ENCODE measurements around the gene DACH1. TPM values are rescaled to one million over a fixed set of nuclear protein-coding genes. Genes with fewer than 3 reads are reported as not detected.

DACH1 gene
- total and polyA plus RNA-seq, 2 donors (not counting 3 experiments of a cell fraction or from before 2014, with no cell fraction given): 8.6 to 28.3 TPM

DNA sequence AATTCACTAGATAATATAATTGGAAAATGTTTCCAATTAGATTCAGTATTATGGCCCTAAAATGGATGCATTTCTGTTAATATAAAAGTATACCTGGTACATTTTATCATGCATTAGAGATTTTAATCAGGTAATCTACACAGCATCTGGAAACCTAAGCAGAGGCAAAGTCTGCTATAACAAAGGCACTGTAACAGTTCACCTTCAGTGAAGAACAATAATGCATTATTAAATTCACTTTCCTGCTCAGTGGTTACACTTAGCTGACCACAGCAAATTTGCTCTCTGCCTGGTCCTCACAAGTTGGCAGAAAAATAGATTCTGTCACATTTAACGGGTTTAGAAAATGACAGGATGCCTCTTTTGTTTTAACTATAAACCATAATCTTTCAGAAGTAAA lies 326.9 kb downstream of the DACH1 start:
- no peaks in the 10 kb centered on the region for H4K20me1 ChIP-seq (replicated peaks; ENCODE audit: control insufficient read depth, extremely low read depth, insufficient read depth, low read length)
- FAIRE-seq: no peak
- no peak overlapping the region for H3K4me3 ChIP-seq (replicated peaks in 1 of 3; ENCODE audit: insufficient read depth in 1 of 3, low read depth in 1 of 3, low read length in 3 of 3)
- H3K27me3 ChIP-seq (ENCODE audit: control insufficient read depth in 2 of 2, insufficient read depth in 2 of 2, low read length in 2 of 2): no peaks in the 10 kb centered on the region
- no peak overlapping the region for H2AFZ ChIP-seq (ENCODE audit: low read depth, low read length)
- no peak overlapping the region for H3K4me2 ChIP-seq (ENCODE audit: insufficient read depth, low read length)
- no peaks in the 10 kb centered on the region for H3K79me2 ChIP-seq (ENCODE audit: control insufficient read depth, insufficient read depth, low read length)
- no peaks in the 10 kb centered on the region for H3K9me1 ChIP-seq (replicated peaks; ENCODE audit: control insufficient read depth, extremely low read depth, insufficient read depth, low read length)
- no peak overlapping the region for H3K27ac ChIP-seq (ENCODE audit: insufficient read depth, low read depth, low read length)
- intact Hi-C loops (cut with micrococcal nuclease) (no loop called here), dilution Hi-C loops (cut with MboI; ENCODE audit: extremely low pct_ligation_motif_present, low sequenced_read_pairs) (no loop called here)
- H3K9me3 ChIP-seq (replicated peaks; ENCODE audit: control insufficient read depth, insufficient read depth, low read length): no peaks in the 10 kb centered on the region
- H3K36me3 ChIP-seq (ENCODE audit: control insufficient read depth in 2 of 2, extremely low read depth in 1 of 2, insufficient read depth in 2 of 2, low read length in 2 of 2): no peaks in the 10 kb centered on the region
- no TSS peak for BruUV-seq (replicated peaks)
- no peak overlapping the region for H3K9ac ChIP-seq (replicated peaks; ENCODE audit: extremely low read depth, insufficient read depth, low read length)
- no peak for DNase-seq (ENCODE audit: low read depth, low spot score)
- TF ChIP-seq, protein P1, sequence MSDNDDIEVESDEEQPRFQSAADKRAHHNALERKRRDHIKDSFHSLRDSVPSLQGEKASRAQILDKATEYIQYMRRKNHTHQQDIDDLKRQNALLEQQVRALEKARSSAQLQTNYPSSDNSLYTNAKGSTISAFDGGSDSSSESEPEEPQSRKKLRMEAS (IDR thresholded peaks at IDR 0.05; ENCODE audit: insufficient read depth, insufficient read length): no peak
- TF ChIP-seq, protein P2, sequence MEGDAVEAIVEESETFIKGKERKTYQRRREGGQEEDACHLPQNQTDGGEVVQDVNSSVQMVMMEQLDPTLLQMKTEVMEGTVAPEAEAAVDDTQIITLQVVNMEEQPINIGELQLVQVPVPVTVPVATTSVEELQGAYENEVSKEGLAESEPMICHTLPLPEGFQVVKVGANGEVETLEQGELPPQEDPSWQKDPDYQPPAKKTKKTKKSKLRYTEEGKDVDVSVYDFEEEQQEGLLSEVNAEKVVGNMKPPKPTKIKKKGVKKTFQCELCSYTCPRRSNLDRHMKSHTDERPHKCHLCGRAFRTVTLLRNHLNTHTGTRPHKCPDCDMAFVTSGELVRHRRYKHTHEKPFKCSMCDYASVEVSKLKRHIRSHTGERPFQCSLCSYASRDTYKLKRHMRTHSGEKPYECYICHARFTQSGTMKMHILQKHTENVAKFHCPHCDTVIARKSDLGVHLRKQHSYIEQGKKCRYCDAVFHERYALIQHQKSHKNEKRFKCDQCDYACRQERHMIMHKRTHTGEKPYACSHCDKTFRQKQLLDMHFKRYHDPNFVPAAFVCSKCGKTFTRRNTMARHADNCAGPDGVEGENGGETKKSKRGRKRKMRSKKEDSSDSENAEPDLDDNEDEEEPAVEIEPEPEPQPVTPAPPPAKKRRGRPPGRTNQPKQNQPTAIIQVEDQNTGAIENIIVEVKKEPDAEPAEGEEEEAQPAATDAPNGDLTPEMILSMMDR (IDR thresholded peaks at IDR 0.05; ENCODE audit: extremely low read depth in 1 of 2, insufficient read depth in 1 of 2, low read depth in 1 of 2, low read length in 2 of 2): no peak
- TF ChIP-seq GATA2 (IDR thresholded peaks at IDR 0.05; ENCODE audit: insufficient read depth, insufficient read length, low read depth, low read length) (no peak), EZH2 (IDR thresholded peaks at IDR 0.05; ENCODE audit: borderline replicate concordance, low read depth, low read length, severe bottlenecking) (no peak), FOS (IDR thresholded peaks at IDR 0.05; ENCODE audit: borderline replicate concordance, insufficient read depth, low read length) (no peak), POLR2AphosphoS5 (IDR thresholded peaks at IDR 0.05; ENCODE audit: insufficient read depth, low read depth, low read length) (no peak), POLR2A (IDR thresholded peaks at IDR 0.05; ENCODE audit: low read depth, low read length) (no peak), MYC (IDR thresholded peaks at IDR 0.05; ENCODE audit: low read depth, low read length) (no peak), JUN (IDR thresholded peaks at IDR 0.05; ENCODE audit: borderline replicate concordance, insufficient read depth, insufficient read length, low read depth) (no peak)
- CTCF ChIA-PET: no interaction called here
- POLR2A ChIA-PET: no interaction called here
- H3K4me1 ChIP-seq (ENCODE audit: control insufficient read depth, extremely low read depth, insufficient read depth, low read length): no peaks in the 10 kb centered on the region

All from endothelial cell of umbilical vein (primary cell).